Occipital lobe (tissue), 2 donors: ENCODE results near the gene ZAR1L. TPM values are rescaled to one million over a fixed set of nuclear protein-coding genes. Genes with fewer than 3 reads are reported as not detected.

ENCODE experiments used
- DNase-seq: peaks from one replicate; lab custom pipeline; 2025; lab: John Stamatoyannopoulos, UW
- total RNA-seq: library from RNA; depleted of rRNA; stranded (reverse); fragments of >200 nt; gene quantifications from one replicate; pipeline ENCODE4 v1.2.3, GENCODE V29; 2014

The ZAR1L gene
- total RNA-seq, 1 donor from 2014 or later, result not detected

DNA sequence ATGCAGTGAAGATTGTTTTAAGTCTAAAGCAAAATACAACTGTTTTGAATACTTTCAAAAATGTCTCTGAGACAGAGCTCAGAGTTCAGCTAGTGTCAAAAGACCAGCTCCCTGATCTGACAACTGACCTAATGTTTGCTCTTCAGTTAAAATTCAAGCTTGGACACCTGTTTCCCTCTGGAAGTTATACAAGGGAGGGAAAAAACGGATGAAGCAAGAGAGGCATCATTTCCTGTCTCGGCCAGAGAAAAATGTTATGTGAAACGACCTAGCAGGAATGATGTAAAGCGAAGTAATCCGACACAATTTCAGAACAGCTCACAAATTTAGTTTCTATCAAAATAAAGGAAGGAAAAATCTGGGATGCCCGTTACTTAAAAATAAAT is 59.4 kb downstream of the ZAR1L start:
- no peak for DNase-seq

DNA sequence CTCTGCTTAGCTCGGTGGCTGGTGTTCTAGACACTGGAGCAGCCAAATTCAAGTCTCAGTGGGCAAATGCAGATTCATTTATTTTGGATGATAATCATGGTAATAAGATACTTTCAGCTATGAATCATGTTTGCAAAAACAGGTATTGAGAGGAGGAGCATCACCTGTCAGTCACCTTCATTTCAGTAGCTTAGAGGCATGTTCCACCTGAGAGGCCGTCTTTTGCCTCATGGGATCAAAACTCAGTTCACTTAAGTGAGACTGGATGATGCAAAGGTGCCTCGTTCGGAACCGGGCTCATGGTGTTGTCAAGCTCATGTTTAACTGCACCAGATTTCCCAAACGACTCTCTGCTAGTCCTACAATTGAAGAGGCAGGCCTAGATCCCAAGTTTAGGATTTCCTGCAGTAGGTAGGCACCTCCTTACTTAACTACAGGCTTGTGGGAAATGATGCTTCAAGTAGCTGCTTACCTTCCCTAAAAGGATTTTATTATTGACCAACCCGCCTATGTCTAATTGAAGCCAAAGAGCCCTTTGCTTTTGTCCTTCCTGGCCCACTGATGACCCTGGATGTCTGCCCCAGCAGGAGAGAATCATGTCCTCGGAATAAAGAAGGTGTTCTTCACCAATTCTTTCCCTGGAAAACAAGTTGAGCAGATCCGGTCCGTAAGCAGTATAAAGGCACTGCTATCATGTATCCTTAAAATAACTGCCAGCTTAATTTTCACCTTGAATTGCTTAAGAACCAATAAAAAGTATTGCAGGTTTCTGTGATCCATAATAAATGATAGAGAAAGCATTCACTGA is 60.0 kb downstream of the ZAR1L start:
- no peak for DNase-seq

DNA sequence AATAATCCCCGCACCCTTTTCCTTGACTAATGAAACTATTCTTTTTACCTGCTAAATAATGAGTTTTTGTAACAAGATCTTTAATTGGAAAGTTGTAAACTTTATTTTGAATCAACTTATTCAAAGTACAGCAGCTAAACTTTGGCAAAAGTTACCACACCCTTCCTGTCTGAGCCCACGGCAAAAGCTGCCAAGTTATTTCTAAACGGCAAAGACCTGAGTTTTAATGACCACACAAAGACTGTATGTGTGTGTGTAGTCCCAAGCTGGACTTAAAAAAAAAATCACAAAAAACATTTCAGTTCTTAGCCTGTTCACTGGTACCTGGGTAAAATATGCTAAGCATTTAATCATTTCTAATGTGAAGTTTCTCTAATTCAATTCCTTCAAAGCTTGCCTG is 60.7 kb downstream of the ZAR1L start:
- no peak for DNase-seq

DNA sequence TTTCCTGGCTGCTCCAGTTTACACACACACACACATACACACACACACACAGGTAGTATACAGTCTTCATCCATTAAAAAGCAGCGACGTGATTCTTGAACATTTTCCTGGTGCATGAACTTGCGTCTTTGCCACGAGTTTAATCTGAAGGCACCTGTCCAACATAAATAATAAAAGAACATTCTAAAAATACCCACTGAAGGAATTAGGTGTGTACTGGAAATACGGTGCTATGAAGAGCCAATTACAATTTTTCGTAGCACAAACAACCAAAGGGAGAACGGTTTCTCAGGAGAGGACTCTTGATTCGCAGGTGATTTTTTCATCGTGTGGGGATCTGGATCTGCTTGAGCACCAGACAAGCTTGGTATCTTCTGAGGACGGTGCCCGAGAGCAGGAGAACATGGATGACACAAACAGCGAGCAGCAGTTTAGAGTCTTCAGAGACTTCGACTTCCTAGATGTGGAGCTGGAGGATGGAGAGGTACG is 61.2 kb downstream of the ZAR1L start:
- DNase-seq, result no peak

Other genes with a start within 250 kb of the ZAR1L start
- gene BRCA2, start 145 bp upstream of the ZAR1L start, total RNA-seq, result 2.3 TPM
- gene N4BP2L1, start 112.8 kb upstream of the ZAR1L start, total RNA-seq, result 20.0 TPM
- 200 TPM for gene N4BP2L2, start 223.4 kb upstream of the ZAR1L start, total RNA-seq